ENCODE data around the gene MFNG.
"Not testable (repeated sequence)": the region's sequence is repeated elsewhere in the genome, so short reads cannot be mapped to it uniquely, and the experiment has no call there.

The MFNG gene

GRCh38 chr22:37486224-37486845 lies at the start of gene MFNG:
Gene MFNG (minus strand): TSS chr22:37486384. CDS start chr22:37486177, 207 bp downstream.
- peak; percentile 9 for DNase-seq

GRCh38 chr22:37535159-37535558 lies 49.0 kb upstream of the MFNG start:
- DNase-seq: no peak

GRCh38 chr22:37534445-37534844 lies 48.3 kb upstream of the MFNG start:
- DNase-seq: no peak

- DNase-seq: peak; percentile 34
Observed at GRCh38 chr22:37533995-37534394, 47.8 kb upstream of the MFNG start.

- DNase-seq: peak; percentile 37
Observed at GRCh38 chr22:37529652-37530345, 43.6 kb upstream of the MFNG start.

- DNase-seq: not testable (repeated sequence)
Observed at GRCh38 chr22:37527952-37528351, 41.8 kb upstream of the MFNG start.

GRCh38 chr22:37527081-37527752 lies 41.0 kb upstream of the MFNG start:
- not testable (repeated sequence) for DNase-seq

- DNase-seq: no peak
Observed at GRCh38 chr22:37526376-37526775, 40.2 kb upstream of the MFNG start.

- no peak for DNase-seq
Observed at GRCh38 chr22:37525746-37526350, 39.7 kb upstream of the MFNG start.

GRCh38 chr22:37525073-37525745 lies 39.0 kb upstream of the MFNG start:
- DNase-seq: no peak

- no peak for DNase-seq
Observed at GRCh38 chr22:37522482-37522881, 36.3 kb upstream of the MFNG start.

GRCh38 chr22:37521236-37521739 lies 35.1 kb upstream of the MFNG start:
- DNase-seq: no peak

GRCh38 chr22:37520776-37521191 lies 34.6 kb upstream of the MFNG start:
- DNase-seq: no peak

GRCh38 chr22:37519268-37520195 lies 33.3 kb upstream of the MFNG start, which contains the start of gene CARD10:
Gene CARD10 (minus strand): TSS chr22:37519415. CDS start chr22:37519200, 215 bp downstream.
- DNase-seq: no peak

- DNase-seq: no peak
Observed at GRCh38 chr22:37518509-37519267, 32.5 kb upstream of the MFNG start.

- DNase-seq: no peak
Observed at GRCh38 chr22:37517826-37518450, 31.8 kb upstream of the MFNG start.

GRCh38 chr22:37516456-37516855 lies 30.3 kb upstream of the MFNG start:
- no peak for DNase-seq

- no peak for DNase-seq
Observed at GRCh38 chr22:37515901-37516300, 29.7 kb upstream of the MFNG start.

GRCh38 chr22:37514526-37515051 lies 28.4 kb upstream of the MFNG start:
- no peak for DNase-seq
